ENCODE measurements around the gene TXNL4B. TPM values are rescaled to one million over a fixed set of nuclear protein-coding genes. Genes with fewer than 3 reads are reported as not detected.
"Not testable (repeated sequence)": the region's sequence is repeated elsewhere in the genome, so short reads cannot be mapped to it uniquely, and the experiment has no call there.

The TXNL4B gene
- polyA plus RNA-seq, 3 donors, result 6.9 to 10.1 (median 8.2) TPM

GRCh38 chr16:72085002-72085401 lies 8.4 kb downstream of the TXNL4B start:
- H3K27ac ChIP-seq (ENCODE audit: low read depth, low read length), result no peak overlapping the region
- 81 to 92% (median 90%) methylated on average over 2 of the region's 2 CpGs for WGBS, 3 donors

DNA sequence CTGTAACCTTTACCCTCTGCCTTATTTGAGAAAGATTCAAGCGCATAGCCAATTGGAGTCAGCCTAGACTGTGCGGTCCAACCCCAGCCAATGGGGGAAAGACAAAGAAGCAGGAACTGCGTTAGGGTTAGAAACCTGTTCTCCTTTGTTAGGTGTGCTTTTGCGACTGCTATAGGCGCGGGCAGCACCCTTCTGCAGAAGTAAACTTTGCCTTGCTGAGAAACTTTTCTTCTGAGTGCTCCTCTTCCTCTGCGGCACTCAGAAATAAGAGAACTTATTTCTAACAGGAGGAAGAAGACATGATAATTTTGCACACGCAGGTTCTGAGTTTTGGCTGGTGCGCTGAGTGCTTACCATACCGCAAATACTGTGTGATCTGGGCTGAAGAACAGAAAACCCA lies 9.0 kb downstream of the TXNL4B start:
- 97 to 99% (median 98%) methylated on average over 10 of the region's 10 CpGs for WGBS, 3 donors
- no peak overlapping the region for H3K27ac ChIP-seq (ENCODE audit: low read depth, low read length)

- no peak overlapping the region for H3K27ac ChIP-seq (ENCODE audit: low read depth, low read length)
- 44 to 63% (median 61%) methylated on average over 3 of the region's 3 CpGs for WGBS, 3 donors
Observed at GRCh38 chr16:72083778-72084404, 9.5 kb downstream of the TXNL4B start.

GRCh38 chr16:72076991-72077706 lies 16.3 kb downstream of the TXNL4B start:
- H3K27ac ChIP-seq (ENCODE audit: low read depth, low read length), result not testable (repeated sequence)
- 94 to 100% (median 99%) methylated on average over 2 of the region's 5 CpGs for WGBS, 3 donors

GRCh38 chr16:72075067-72075466 lies 18.4 kb downstream of the TXNL4B start:
- not testable (repeated sequence) for H3K27ac ChIP-seq (ENCODE audit: low read depth, low read length)

GRCh38 chr16:72073560-72074230 lies 19.7 kb downstream of the TXNL4B start:
- 71 to 72% (median 71%) methylated on average over 8 of the region's 8 CpGs for WGBS, 3 donors
- H3K27ac ChIP-seq (ENCODE audit: low read depth, low read length), result no peak overlapping the region

More at GRCh38 chr16:72075067-72075466, 18.4 kb downstream of the TXNL4B start:
- 25 to 55% (median 42%) methylated on average over 1 to 2 of the region's 6 CpGs for WGBS, 3 donors

- H3K27ac ChIP-seq (ENCODE audit: low read depth, low read length), result no peak overlapping the region
- 23 to 62% (median 53%) methylated on average over 12 of the region's 12 CpGs for WGBS, 3 donors
Observed at GRCh38 chr16:72072514-72073342, 20.7 kb downstream of the TXNL4B start.

DNA sequence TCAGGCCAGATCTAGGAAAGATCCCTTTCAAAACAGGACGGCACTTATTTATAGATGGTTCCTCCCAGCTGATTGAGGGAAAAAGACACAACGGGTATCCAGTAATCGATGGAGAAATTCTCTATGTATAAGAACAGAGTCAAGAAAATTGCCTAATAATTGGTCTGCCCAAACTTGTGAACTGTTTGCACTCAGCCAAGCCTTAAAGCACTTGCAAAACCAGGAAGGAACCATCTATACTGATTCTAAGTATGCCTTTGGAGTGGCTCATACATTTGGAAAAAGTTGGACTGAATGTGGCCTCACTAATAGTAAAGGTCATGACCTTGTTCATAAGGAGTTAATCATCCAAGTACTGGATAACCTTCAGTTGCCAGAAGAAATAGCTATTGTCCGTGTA lies 24.5 kb downstream of the TXNL4B start:
- WGBS, 3 donors, result 53 to 70% (median 59%) methylated on average over 4 of the region's 4 CpGs

DNA sequence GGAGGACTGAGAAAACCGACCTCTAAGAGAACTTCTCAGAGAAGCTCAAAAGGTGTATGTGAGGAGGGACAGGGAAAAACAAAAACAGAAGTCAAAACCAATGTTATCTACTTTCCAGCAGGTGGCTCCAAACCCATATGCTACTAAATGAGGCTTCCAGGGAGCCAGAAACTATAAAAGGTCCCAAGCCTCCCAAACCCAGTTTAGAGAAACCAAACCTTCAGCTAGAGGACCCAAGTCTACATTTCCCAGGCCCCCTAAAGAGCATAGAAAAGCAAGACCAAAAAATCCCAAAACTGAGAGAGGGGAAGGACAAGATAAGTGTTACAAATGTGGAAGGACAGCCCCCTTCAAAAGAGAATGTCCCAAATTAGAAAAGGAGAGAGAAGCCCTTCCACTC lies 26.7 kb downstream of the TXNL4B start:
- H3K27ac ChIP-seq (ENCODE audit: low read depth, low read length), result no peak overlapping the region
- WGBS, 3 donors, result 0 to 11% (median 10%) methylated on average over 1 of the region's 1 CpG

More for the DNA sequence above, 24.5 kb downstream of the TXNL4B start:
- no peak overlapping the region for H3K27ac ChIP-seq (ENCODE audit: low read depth, low read length)

GRCh38 chr16:72064361-72064894 lies 29.0 kb downstream of the TXNL4B start:
- 88 to 93% (median 91%) methylated on average over 10 of the region's 10 CpGs for WGBS, 3 donors
- H3K27ac ChIP-seq (ENCODE audit: low read depth, low read length), result no peak overlapping the region

GRCh38 chr16:72061564-72061963 lies 31.9 kb downstream of the TXNL4B start:
- WGBS, 3 donors, result 94 to 100% (median 98%) methylated on average over 1 of the region's 1 CpG
- H3K27ac ChIP-seq (ENCODE audit: low read depth, low read length), result no peak overlapping the region

DNA sequence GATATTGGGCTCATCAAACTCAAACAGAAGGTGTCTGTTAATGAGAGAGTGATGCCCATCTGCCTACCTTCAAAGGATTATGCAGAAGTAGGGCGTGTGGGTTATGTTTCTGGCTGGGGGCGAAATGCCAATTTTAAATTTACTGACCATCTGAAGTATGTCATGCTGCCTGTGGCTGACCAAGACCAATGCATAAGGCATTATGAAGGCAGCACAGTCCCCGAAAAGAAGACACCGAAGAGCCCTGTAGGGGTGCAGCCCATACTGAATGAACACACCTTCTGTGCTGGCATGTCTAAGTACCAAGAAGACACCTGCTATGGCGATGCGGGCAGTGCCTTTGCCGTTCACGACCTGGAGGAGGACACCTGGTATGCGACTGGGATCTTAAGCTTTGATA lies 33.0 kb downstream of the TXNL4B start:
- no peak overlapping the region for H3K27ac ChIP-seq (ENCODE audit: low read depth, low read length)

GRCh38 chr16:72059060-72059459 lies 34.4 kb downstream of the TXNL4B start:
- H3K27ac ChIP-seq (ENCODE audit: low read depth, low read length), result not testable (repeated sequence)
- 67 to 77% (median 72%) methylated on average over 5 to 7 of the region's 7 CpGs for WGBS, 3 donors

More for the DNA sequence above, 33.0 kb downstream of the TXNL4B start:
- WGBS, 3 donors, result 90 to 93% (median 93%) methylated on average over 9 of the region's 9 CpGs

GRCh38 chr16:72057313-72057712 lies 36.1 kb downstream of the TXNL4B start:
- 67 to 69% methylated on average over 1 to 2 of the region's 6 CpGs; no CpG with 5 or more reads in 1 of the 3 donors for WGBS, 3 donors
- not testable (repeated sequence) for H3K27ac ChIP-seq (ENCODE audit: low read depth, low read length)

- H3K27ac ChIP-seq (ENCODE audit: low read depth, low read length), result no peak overlapping the region
- WGBS, 3 donors, result 86 to 88% (median 86%) methylated on average over 4 of the region's 4 CpGs
Observed at GRCh38 chr16:72055911-72056310, 37.5 kb downstream of the TXNL4B start.

DNA sequence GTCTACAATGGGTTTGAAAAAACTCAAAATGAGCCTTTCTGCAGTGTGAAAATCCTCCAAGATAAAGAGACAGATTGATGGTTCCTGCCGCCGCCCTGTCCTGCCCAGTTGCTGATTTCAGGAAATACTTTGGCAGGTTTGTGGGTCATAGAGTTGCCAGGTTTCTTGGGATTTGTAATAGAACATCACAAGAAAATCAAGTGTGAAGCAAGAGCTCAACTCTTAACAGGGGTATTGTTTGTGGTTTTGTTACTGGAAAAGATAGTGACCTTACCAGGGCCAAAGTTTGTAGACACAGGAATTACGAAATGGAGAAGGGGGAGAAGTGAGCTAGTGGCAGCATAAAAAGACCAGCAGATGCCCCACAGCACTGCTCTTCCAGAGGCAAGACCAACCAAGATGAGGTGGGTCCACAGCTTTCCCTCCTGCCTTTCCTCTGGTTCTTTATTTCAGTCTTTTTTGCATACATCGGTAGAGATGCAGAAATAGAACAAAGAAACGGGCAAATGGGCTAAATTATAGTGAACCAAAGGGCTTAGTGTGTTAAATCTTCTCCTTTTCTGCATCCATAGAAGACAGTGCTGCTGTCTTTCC lies 39.1 kb downstream of the TXNL4B start, which contains the start of gene HP:
Gene HP, plus strand, starts transcription at position 252 of the 594 bp plus-strand sequence. Its CDS starts 148 bp downstream, at position 400.
- WGBS, 3 donors, result 51 to 72% (median 51%) methylated on average over 5 of the region's 5 CpGs

DNA sequence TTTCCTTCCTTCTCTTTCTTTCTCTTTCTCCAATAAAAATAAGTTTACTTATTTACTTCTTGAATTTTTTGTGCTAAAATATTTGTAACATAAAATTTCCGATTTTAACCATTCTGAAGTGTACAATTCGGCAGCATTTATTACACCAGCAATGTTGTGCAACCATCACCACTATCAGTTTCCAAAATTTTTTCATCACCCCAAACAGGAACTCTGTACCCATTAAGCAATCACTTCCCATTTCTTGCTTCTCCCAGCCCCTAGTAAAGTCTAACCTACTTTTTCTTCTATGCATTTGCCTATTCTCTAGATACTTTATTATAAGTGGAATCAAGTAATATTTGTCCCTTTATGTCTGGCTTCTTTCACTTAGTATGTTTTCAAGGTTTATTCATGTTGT lies 41.6 kb downstream of the TXNL4B start:
- 38 to 85% (median 39%) methylated on average over 2 of the region's 2 CpGs for WGBS, 3 donors
- H3K27ac ChIP-seq (ENCODE audit: low read depth, low read length), result no peak overlapping the region

More for the DNA sequence above, 39.1 kb downstream of the TXNL4B start, which contains the start of gene HP:
- H3K27ac ChIP-seq (ENCODE audit: low read depth, low read length), result not testable (repeated sequence)
